ENCODE measurements around the gene NRL.

- TF ChIP-seq MTA3 (IDR thresholded peaks at IDR 0.05; ENCODE audit: borderline replicate concordance, low read length) (no peak), ZNF274 (IDR thresholded peaks at IDR 0.05; ENCODE audit: insufficient read depth, insufficient read length) (no peak), CEBPB (IDR thresholded peaks at IDR 0.05; ENCODE audit: borderline replicate concordance in 1 of 2, low read depth in 2 of 2, low read length in 2 of 2) (no peak), MAX (IDR thresholded peaks at IDR 0.05; ENCODE audit: low read depth, low read length) (no peak)
Observed at GRCh38 chr14:24098229-24098926, 16.4 kb downstream of the NRL start.

Measured in GM12878 (cell line).